HG02571 (cell line): ENCODE data around the gene FRYL.
"Not testable (repeated sequence)": the region's sequence is repeated elsewhere in the genome, so short reads cannot be mapped to it uniquely, and the experiment has no call there.

Experiments
- ATAC-seq: cut with Tn5 transposase; IDR thresholded peaks from one replicate; pipeline ENCODE4 v1.9.1; 2021; ENCODE audit warnings: mild to moderate bottlenecking, moderate library complexity; ENCODE audit not compliant: unreplicated experiment

FRYL gene

GRCh38 chr4:48748949-48749596 lies 31.0 kb downstream of the FRYL start:
- ATAC-seq = no peak

- ATAC-seq = no peak
Observed at GRCh38 chr4:48746608-48747362, 33.3 kb downstream of the FRYL start.

GRCh38 chr4:48745223-48745622 lies 34.9 kb downstream of the FRYL start:
- not testable (repeated sequence) for ATAC-seq

- no peak for ATAC-seq
Observed at GRCh38 chr4:48742412-48742811, 37.7 kb downstream of the FRYL start.

GRCh38 chr4:48739560-48740019 lies 40.5 kb downstream of the FRYL start:
- ATAC-seq = no peak

- ATAC-seq = no peak
Observed at GRCh38 chr4:48738856-48739255, 41.2 kb downstream of the FRYL start.

GRCh38 chr4:48728906-48729496 lies 51.1 kb downstream of the FRYL start:
- not testable (repeated sequence) for ATAC-seq

- ATAC-seq = no peak
Observed at GRCh38 chr4:48727666-48728459, 52.2 kb downstream of the FRYL start.

- ATAC-seq = no peak
Observed at GRCh38 chr4:48725414-48725813, 54.7 kb downstream of the FRYL start.

GRCh38 chr4:48722509-48723446 lies 57.3 kb downstream of the FRYL start:
- ATAC-seq = no peak

GRCh38 chr4:48720459-48720858 lies 59.6 kb downstream of the FRYL start:
- ATAC-seq = no peak

- ATAC-seq = no peak
Observed at GRCh38 chr4:48718818-48719465, 61.1 kb downstream of the FRYL start.

- ATAC-seq = not testable (repeated sequence)
Observed at GRCh38 chr4:48716285-48716684, 63.8 kb downstream of the FRYL start.

GRCh38 chr4:48710446-48711209 lies 69.5 kb downstream of the FRYL start:
- no peak for ATAC-seq

GRCh38 chr4:48709901-48710300 lies 70.2 kb downstream of the FRYL start:
- ATAC-seq = no peak

GRCh38 chr4:48708610-48709009 lies 71.5 kb downstream of the FRYL start:
- no peak for ATAC-seq

GRCh38 chr4:48706736-48707135 lies 73.3 kb downstream of the FRYL start:
- no peak for ATAC-seq

- no peak for ATAC-seq
Observed at GRCh38 chr4:48705609-48706008, 74.5 kb downstream of the FRYL start.
